Coronary artery (tissue), 2 donors: ENCODE measurements around the gene SERGEF.

Experiments
- DNase-seq: peaks from one replicate; pipeline ENCODE4 v3.0.0-alpha.2; 2017; ENCODE audit warnings: low spot score
- H3K27ac ChIP-seq, 2 donors: fragments of 200-600 bp; sonication (generic); one replicate each; pipeline ENCODE4 v1.5.1; 2016 to 2019
- H3K4me3 ChIP-seq: fragments of 200-600 bp; sonication (generic); 2 replicates; pipeline ENCODE4 v1.5.1; 2016; ENCODE audit warnings: mild to moderate bottlenecking, moderate library complexity
- CTCF ChIP-seq: fragments of 200-600 bp; sonication (generic); IDR thresholded peaks from one replicate; pipeline ENCODE4 v1.5.1; 2019; ENCODE audit warnings: antibody characterized with exemption

The SERGEF gene

GRCh38 chr11:17798253-17798652 is 214.6 kb downstream of the SERGEF start:
- H3K27ac ChIP-seq: no peak overlapping the region
- H3K4me3 ChIP-seq: no peak overlapping the region
- no peak for DNase-seq
- no peak for TF ChIP-seq CTCF

GRCh38 chr11:17796154-17796553 is 216.7 kb downstream of the SERGEF start:
- H3K27ac ChIP-seq: no peak overlapping the region
- DNase-seq: no peak
- no peak for TF ChIP-seq CTCF

GRCh38 chr11:17794981-17795380 is 217.9 kb downstream of the SERGEF start:
- no peak overlapping the region for H3K27ac ChIP-seq
- no peak overlapping the region for H3K4me3 ChIP-seq
- no peak for DNase-seq
- no peak for TF ChIP-seq CTCF

More at GRCh38 chr11:17796154-17796553, 216.7 kb downstream of the SERGEF start:
- H3K4me3 ChIP-seq: no peak overlapping the region

GRCh38 chr11:17793642-17794170 is 219.1 kb downstream of the SERGEF start:
- H3K4me3 ChIP-seq: no peak overlapping the region
- no peak for TF ChIP-seq CTCF
- DNase-seq: no peak
- H3K27ac ChIP-seq: no peak overlapping the region

- Histone ChIP-seq H3K27ac (no peak overlapping the region), H3K4me3 (no peak overlapping the region)
- TF ChIP-seq CTCF: no peak
- no peak for DNase-seq
These were observed 220.7 kb downstream of the SERGEF start for GRCh38 chr11:17792161-17792560.

GRCh38 chr11:17791144-17791543 is 221.7 kb downstream of the SERGEF start:
- TF ChIP-seq CTCF: no peak
- Histone ChIP-seq H3K4me3 (no peak overlapping the region), H3K27ac (no peak overlapping the region)
- no peak for DNase-seq

GRCh38 chr11:17790453-17790852 is 222.4 kb downstream of the SERGEF start:
- no peak for DNase-seq
- TF ChIP-seq CTCF: no peak
- Histone ChIP-seq H3K4me3 (no peak overlapping the region), H3K27ac (no peak overlapping the region)
